GM18873 (cell line): Measurements from ENCODE around the gene LYST.
"Not testable (repeated sequence)": the region's sequence is repeated elsewhere in the genome, so short reads cannot be mapped to it uniquely, and the experiment has no call there.

Source experiments
- ATAC-seq: cut with Tn5 transposase; IDR thresholded peaks from one replicate; pipeline ENCODE4 v1.9.1; 2021; ENCODE audit warnings: mild to moderate bottlenecking, moderate library complexity, moderate number of reproducible peaks; ENCODE audit not compliant: unreplicated experiment, low FRiP score

Gene LYST

GRCh38 chr1:235644693-235645305 lies 221.9 kb downstream of the LYST start:
- no peak for ATAC-seq

- no peak for ATAC-seq
These were observed 222.6 kb downstream of the LYST start for GRCh38 chr1:235643837-235644692.

- no peak for ATAC-seq
These were observed 223.7 kb downstream of the LYST start for GRCh38 chr1:235642943-235643371.

DNA sequence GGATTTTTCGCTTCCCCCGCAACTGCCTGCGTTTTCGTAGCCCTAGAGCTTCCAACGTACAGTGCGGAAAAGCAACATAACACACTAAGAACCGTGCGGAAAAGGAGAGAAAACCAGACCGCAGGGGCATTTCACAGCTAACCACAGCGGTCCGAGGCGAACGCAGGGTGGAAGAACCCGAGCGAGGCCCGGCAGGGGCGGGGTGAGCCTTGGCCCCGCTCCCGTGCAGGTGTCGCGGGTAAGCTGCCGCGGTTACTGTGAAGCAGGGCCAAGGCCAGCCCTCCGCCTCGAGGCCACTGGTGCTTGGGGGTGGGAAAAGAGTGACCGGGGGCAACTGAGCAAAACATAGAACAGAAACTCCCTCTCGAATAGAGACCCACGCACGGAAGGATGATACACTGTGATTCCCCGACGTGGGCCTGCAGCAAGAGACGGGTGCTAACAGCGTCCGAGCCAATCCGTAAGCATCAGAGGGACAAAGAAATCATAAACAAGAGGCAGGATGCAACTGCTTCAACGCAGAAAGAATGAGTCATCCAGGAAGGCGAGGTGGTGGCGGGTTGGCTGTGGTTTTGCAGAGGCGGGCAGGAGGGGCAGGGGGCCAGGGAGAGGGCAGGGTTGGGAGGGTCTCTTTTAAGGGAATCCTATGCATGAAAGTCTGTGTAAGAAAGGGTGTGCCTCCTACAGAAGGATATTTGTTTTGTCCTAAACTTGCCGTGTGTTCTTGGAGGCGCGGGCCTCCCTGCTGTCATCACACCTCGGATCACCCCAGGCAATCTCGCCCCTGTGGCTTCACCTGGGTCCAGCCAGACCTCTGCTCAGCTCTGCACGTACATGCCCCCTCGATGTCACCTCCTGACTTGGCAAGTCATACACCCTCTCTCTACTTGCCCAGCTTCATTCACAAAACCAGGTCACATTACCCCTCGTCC lies 224.4 kb downstream of the LYST start:
- ATAC-seq: peak; percentile 64

- no peak for ATAC-seq
These were observed 226.1 kb downstream of the LYST start for GRCh38 chr1:235640580-235640979.

DNA sequence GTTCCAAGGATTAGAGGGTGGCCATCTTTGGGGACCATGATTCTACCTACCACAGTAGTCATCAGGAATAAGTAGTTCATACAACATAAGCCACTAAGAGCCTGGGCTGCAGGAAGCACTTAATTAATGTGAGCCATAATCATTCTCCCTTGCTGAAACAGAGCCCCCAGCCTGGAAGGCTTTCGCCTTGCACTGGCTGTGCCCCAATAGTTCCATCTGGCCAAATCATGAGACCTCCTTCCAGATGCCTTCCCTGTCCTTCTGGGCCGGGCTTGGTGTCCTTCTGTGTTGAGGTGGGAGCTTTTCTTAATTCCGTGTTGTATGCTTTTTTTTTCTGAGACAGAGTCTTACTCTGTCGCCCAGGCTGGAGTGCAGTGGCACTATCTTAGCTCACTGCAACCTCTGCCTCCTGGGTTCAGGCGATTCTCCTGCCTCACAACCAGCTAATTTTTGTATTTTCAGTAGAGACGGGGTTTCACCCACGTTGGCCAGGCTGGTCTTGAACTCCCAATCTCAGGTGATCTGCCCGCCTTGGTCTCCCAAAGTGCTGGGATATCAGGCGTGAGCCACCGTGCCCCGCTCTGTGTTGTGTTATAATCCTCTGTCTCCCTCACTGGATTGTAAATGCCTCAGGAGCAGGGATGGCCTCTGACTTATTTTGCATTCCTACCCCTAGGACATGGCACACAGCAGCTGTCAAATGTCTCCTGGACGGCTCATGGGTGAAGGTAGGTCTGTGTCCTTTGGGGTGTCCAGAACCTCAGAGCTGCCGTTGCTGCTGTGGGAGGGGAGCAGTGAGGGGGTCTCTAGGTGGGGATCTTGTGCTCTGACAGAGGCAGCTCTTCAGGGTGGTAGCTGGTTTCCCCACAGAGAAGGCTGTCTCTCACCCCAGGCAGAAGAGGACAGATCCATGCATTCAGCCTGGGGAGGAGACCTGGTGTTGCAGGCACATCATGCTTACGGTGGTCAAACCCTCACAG lies 227.2 kb downstream of the LYST start:
- no peak for ATAC-seq

DNA sequence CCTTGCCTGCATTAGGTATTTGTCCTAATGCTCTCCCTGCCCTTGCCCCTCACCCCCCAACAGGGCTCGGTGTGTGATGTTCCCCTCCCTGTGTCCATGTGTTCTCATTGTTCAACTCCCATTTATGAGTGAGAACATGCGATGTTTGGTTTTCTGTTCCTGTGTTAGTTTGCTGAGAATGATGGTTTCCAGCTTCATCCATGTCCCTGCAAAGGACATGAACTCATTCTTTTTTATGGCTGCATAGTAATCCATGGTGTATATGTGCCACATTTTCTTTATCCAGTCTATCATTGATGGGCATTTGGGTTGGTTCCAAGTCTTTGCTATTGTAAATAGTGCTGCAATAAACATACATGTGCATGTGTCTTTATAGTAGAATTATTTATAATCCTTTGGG lies 228.1 kb downstream of the LYST start:
- ATAC-seq: not testable (repeated sequence)

GRCh38 chr1:235637756-235638534 lies 228.8 kb downstream of the LYST start:
- no peak for ATAC-seq

- ATAC-seq: no peak
These were observed 230.6 kb downstream of the LYST start for GRCh38 chr1:235635938-235636662.

GRCh38 chr1:235632506-235633401 lies 234.0 kb downstream of the LYST start:
- ATAC-seq: peak; percentile 58

DNA sequence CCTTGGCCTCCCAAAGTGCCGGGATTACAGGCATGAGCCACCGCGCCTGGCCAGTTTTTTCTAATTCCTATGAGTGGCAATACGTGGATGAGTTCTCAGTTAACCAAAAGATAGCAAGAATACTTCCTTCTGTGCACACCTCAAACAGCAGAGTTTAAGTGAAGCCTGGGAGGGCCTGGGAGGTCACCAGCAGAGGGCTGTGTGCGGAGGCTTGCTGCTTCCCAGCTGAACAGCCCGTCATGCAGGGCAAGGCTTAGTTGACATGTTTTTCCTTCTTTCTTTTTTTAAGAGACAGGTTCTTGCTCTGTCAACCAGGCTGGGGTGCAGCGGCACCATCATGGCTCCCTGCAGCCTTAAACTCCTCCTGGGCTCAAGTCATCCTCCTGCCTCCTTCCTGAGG lies 234.9 kb downstream of the LYST start:
- ATAC-seq: no peak

DNA sequence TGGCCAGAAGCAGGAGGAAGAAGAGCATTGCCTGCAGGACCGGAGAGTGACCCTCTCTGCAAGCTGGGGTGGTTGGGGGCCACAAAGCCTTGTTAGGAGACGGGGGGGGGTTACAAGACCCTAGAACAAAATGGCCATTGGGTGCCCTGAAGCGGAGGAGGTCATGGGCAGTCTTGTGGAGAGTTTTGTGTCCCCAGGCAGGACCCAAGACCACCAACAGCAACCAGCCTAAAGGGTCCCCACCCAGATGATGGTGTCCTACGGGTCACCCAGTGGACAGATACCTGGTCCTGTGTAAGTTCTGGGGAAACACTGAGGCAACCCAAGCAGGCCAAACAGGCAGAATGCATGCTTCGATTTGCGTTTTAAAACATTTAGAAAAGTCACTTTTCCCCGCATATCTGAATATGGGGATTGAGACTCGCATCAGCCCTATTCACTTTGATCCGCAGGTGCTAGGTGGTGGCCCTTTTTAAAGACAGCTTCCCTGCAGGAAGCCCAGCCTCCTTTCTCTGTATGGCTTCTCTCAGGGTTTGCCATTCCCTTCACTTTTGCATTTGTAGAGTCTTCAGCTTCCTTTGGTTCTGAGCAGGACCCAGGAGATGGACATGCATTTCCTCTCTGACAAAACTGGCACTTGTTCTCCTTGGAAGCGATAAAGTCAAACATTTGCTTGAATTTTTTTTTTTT lies 238.2 kb downstream of the LYST start:
- no peak for ATAC-seq

DNA sequence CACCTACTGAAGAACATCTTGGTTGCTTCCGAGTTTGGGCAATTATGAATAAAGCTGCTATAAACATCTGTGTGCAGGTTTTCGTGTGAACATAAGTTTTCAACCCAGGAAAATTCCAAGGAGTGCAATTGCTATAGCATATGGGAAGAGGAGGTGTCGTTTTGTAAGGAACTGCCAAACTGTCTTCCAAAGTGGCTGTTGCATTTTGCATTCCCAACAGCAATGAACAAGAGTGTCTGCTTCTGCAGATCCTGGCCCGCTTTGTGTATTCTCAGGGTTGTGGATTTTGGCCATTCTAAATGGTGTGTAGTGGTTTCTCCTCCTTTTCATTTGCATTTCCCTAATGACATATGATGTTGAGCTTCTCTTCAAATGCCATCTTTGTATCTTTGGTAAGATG lies 240.9 kb downstream of the LYST start:
- no peak for ATAC-seq

- ATAC-seq: no peak
These were observed 241.4 kb downstream of the LYST start for GRCh38 chr1:235625340-235625739.

DNA sequence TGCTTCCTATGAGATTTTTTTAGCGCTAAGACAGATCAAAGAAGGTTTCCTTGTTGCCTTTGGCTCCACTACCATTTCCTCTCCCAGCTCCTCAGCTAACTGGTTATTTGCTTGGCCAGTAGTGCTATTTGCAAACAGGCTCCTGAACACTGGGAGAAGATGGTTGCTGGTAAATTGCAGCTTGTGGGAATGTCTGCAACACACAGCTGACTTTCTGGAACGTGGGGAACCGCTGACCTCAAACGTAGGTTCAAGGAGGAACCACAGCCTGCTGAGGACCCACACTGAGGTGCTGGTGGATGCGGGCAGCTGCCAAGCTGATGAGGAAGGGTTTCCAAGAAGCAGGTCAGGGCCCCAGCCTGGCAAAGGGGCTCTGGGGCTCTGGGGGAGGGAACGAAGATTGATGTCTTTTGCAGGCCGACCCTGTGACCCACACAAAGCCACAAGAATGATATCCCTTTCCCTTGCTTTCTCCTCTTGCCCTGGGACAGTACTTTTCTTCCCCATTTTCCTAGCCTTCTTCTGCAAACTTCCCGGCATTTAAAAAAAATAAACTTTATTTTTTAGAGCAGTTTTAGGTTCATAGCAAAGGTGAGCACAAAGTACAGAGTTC lies 241.9 kb downstream of the LYST start:
- no peak for ATAC-seq
